SKM-1 (cell line): ENCODE measurements around the gene IQGAP2.
"Not testable (repeated sequence)": the region's sequence is repeated elsewhere in the genome, so short reads cannot be mapped to it uniquely, and the experiment has no call there.

ENCODE experiments used
- DNase-seq: peaks from one replicate; lab custom pipeline; 2025; ENCODE audit not compliant: unreplicated experiment; lab: John Stamatoyannopoulos, UW

Gene IQGAP2

DNA sequence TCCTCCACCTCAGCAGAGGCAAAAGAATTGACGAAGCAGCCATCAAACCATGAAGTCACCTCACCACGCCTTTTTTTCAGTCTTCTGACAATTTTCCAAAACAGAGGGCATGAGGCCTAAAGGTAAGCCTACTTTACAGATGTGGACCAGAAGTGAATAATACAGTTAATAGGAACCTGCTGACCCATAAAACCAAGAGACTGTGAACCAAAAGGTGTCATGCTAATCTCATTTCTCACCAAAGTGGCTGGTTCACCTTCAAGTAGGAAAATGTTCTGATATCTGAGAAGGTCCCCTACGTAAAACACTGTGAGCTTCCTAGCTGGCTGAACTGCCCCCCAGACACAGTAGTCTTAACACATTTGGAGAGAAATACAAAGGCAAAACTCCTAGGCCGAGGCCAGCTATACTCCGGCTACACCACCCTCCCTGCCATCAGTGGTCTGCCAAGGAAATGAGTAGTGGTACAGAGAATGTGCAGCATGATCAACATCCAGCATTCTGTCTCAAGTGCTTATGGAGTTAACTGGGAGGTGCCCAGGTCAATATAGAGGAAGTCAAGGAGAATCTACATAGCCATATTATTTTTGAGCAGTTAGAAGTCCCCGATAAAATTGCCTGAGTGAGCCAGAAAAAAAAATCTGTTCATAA lies 239.4 kb downstream of the IQGAP2 start:
- no peak for DNase-seq

DNA sequence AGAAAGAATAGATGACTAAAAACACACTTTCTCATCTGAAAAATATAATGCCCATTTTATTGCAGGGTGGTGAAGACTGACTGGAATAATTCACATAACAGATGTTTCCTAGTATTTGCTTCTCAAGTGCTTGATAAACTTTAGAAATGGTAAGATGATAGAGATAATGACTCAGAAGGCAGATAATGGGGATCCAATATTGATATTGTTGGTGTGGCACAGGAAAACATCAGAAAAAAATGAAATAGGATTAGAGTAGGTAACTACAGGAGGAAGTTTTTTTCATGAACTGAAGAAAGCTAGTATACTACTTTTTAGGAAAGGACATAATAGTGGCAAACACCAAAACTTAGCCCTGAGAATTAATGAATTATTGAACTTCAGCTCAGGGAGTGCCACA lies 240.3 kb downstream of the IQGAP2 start:
- DNase-seq, result no peak

GRCh38 chr5:76649140-76649539 lies 246.1 kb downstream of the IQGAP2 start:
- DNase-seq, result no peak

DNA sequence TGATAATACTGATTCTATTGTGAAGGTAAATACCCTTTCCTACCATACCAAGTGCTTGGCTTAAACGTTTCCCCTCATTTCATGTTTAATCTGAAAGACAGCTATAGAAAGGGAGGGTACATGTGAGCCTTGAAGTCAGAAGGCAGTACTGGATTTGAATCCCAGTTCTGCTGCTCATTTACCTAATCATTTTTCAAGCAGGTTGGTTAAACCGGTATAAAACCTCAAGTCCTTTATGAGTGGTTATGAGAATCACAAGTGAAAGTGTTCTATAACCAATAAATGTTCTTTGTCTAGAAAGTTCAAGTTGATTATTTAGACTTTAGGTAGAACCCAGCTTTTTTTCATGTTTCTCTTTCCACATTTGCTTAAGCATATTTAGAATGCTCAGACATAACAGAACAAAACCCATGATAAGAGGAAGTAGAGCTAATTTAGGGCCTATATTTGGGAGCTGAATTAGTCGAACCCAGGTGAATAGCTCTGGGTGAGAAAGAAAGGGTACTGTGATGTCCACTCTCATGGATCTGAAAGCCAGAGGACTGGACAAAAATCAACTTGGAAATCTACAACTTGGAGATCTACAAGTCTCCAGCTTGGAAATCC lies 249.8 kb downstream of the IQGAP2 start:
- DNase-seq, result no peak

DNA sequence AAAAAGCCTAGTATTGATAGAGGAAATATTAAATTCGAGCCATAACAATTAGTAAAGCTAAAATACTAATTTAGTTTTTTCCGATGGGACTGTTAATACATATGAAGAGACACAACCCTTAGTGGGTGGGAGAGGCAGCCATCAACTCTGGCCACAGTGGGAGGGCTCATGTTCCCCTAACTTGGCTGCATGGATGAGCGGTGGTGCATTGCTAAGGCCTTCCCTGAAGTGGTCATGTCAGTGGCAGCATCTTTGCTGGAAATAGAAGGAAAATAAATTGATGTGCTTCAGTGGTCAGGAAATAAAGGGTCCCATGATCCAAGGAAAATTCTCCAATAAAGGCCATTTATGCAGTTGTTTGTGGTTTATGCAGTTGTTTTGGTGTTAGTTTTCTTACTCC lies 254.0 kb downstream of the IQGAP2 start:
- no peak for DNase-seq

DNA sequence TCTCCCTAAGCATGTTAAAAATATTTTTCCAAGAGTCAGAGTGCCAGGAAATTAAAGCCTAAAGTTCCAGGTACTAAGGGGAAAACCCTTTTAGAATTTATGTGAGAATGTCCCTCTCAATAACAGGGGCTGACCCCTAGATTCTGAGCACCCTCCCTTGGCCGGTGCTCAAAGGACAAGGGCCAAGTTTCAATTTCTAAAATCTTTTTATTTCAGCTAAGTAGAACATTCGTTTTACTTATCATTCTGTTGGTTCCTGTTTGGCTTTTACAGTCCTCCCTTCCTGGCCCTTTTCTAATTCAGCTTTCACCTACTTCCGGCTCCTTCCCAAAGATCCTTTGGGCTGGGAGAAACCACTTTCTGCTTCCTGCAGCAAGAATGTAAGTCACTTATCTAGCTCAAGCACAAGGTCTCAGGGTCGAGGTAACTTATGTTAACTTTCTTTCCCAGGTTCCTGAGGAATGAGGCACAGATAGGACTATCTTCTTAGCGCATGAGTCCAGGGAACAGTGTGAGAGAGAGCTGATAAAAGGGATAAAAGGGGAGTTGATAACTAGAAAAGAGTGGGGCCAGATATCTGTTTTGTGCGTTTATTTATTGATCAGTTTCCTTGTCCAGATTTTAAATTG lies 254.7 kb downstream of the IQGAP2 start:
- DNase-seq, result no peak

- no peak for DNase-seq
Measured at GRCh38 chr5:76660360-76660759, 257.3 kb downstream of the IQGAP2 start.

DNA sequence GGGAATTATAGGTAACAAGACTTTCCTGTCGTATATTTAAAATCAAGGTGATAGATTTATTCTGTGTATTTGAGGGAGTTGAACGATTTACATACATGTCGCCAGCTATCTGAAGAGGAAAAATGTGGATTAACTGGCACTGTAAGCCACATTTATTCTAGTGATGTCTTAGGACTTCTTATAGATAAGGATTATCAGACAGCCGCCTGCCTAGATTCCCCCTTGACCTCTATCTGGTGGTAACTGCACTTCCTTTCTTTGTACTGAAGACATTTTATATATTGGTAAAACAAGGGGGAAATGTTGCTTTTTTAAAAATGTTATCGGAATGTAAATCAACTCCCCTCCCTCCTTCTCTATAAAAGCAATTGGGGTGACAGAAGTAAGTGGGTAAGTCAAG lies 259.4 kb downstream of the IQGAP2 start:
- no peak for DNase-seq

GRCh38 chr5:76663573-76663972 lies 260.5 kb downstream of the IQGAP2 start:
- DNase-seq, result no peak

GRCh38 chr5:76664079-76664478 lies 261.0 kb downstream of the IQGAP2 start:
- no peak for DNase-seq

- no peak for DNase-seq
Measured at GRCh38 chr5:76667495-76667894, 264.4 kb downstream of the IQGAP2 start.

DNA sequence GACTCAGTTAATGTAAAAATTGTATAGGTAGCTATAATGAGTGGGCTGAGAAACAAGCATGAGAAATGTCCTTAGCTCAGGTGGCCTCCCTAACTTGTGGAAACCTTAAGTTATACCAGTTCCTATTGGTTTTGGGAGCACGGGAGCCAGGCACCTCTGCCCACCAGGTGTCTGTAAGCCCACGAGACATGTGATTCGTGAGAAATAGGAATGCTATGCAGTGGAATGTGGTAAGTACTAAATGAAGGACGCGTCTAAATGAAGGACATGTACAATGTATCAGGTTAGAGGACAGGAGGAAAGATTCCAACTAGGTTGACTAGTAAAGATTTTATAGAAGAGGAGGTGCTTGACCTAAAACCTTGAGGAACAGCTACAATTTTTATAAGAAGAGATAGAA lies 266.2 kb downstream of the IQGAP2 start:
- DNase-seq, result no peak

- DNase-seq, result no peak
Measured at GRCh38 chr5:76670508-76670907, 267.4 kb downstream of the IQGAP2 start.

DNA sequence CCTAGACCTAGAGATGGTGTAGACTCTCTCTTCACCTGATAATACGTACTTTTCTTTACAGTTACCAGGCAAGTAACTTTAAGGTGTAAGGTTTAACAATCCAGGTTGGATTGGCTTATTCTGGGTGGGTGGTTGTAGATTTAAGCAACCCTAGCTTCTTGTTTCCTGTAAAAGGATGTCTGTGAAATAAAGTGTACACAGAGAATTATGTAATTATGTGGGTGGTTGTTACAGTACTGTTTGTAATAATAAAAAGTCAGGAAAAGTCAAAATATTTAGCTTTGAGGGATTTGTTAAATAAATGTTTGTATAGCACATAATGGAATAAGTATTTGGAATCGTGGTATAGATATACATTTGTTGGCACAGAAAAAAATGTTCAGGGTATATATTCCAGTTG lies 269.2 kb downstream of the IQGAP2 start:
- DNase-seq, result no peak

DNA sequence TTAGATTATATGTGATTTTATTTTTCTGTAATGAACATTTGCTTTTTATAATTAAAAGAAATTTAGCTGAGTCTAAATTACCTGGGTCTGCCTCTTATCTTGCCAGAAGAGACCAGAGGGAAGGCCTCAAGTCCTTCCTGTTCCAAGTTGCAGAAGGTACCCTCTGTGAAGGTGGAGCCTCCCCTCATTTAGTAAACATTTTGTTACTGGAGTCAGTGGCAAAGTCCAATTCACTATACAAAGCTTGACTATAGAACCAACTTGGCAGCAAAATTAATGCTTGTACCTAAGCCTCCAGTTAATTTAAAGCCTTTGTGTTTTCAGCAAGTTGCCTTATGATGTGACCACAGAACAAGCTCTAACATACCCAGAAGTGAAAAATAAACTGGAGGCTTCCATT lies 270.0 kb downstream of the IQGAP2 start:
- DNase-seq, result no peak

GRCh38 chr5:76674330-76675066 lies 271.4 kb downstream of the IQGAP2 start:
- no peak for DNase-seq

DNA sequence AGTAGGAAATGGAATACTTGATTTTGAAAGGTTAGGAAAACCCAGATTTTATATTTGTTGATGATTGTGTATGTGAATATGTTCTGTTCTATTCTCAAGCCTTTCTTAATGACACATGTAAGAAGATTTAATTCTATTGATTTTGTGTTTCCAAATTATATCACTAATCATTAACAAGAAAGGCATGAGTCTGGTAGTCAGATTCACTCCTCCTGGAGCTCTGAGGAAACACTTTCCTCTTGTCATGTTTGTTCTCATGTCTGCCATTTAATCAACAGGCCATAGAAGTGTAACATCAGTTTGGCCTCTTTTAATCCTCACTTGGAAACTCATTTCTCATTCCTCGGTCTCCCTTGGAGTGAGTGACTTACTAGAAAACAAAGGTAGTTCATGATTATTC lies 272.3 kb downstream of the IQGAP2 start:
- no peak for DNase-seq

GRCh38 chr5:76677849-76678472 lies 274.9 kb downstream of the IQGAP2 start:
- no peak for DNase-seq

DNA sequence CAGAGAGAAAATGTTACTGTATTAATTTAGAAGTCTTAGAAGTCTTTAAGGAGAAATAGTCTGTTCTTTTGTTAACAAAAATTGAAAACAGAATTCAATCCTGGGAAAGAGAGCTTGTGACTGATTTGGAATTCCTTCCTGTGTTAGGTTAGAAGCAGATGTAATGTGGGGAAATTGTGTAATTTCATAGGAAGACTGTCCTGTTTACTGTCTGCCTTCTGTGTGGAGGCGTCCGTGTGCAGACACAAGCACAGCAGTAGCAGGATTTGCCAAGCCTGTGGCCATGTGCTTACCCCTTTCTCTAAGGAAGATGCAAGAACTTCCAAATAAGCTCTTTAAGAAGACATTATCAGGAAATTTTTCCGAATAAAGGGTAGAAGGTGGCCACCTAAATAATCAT lies 276.1 kb downstream of the IQGAP2 start:
- no peak for DNase-seq

GRCh38 chr5:76680826-76681225 lies 277.7 kb downstream of the IQGAP2 start:
- not testable (repeated sequence) for DNase-seq

DNA sequence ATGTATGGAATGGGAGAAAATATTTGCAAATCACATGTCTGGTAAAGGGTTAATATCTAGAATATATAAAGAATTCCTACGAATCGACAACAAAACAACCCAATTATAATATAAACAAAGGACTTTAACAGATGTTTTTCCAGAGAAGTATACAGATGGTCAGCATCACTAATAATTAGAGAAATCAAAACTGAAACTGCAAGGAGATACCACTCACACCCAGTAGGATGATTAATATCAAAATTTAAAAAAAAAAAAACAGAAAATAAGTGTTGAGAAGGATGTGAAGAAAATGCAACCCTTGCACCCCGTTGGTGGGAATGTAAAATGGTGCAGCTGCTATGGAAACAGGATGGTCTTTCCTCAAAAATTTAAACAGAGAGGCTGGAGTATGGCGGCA lies 278.2 kb downstream of the IQGAP2 start:
- no peak for DNase-seq

DNA sequence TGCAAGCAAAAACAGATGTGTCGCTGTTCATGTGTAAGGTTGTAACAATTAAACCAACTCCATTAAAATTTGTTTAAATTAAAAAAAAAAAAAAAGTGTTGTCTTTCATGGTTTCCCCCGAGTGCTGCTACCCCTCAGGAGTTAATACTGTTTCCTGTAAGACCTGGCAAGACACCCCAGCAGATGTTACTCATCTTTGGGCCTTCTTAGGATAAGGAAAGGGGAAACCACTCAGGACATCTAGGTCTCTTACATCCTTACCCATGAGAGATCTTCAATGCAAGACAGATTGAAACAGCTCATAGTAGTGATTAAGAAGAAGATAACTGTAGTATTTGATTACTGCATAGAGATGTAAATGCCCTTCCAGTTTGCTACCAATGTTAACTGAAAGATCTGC lies 279.3 kb downstream of the IQGAP2 start:
- no peak for DNase-seq
